ENCODE measurements around the gene CCDC117.
"Not testable (repeated sequence)": the region's sequence is repeated elsewhere in the genome, so short reads cannot be mapped to it uniquely, and the experiment has no call there.

The CCDC117 gene

GRCh38 chr22:28795071-28795693 lies 22.7 kb downstream of the CCDC117 start:
- H3K9me3 ChIP-seq (ENCODE audit: low read length): no peaks in the 10 kb centered on the region
- H3K9ac ChIP-seq (ENCODE audit: low read length): no peak overlapping the region
- no peak overlapping the region for H3K4me3 ChIP-seq (ENCODE audit: low read depth in 1 of 2, low read length in 2 of 2)
- peaks cover 47% of the 10 kb centered on the region for H3K36me3 ChIP-seq (ENCODE audit: insufficient read depth, low read length)
- H3K4me1 ChIP-seq (ENCODE audit: insufficient read depth, low read length): peaks cover 34% of the 10 kb centered on the region
- no peaks in the 10 kb centered on the region for H3K27me3 ChIP-seq (ENCODE audit: control insufficient read depth in 1 of 2, insufficient read depth in 2 of 2, low read length in 2 of 2)
- H3K27ac ChIP-seq (ENCODE audit: low read depth, low read length): no peak overlapping the region

- peaks cover 34% of the 10 kb centered on the region for H3K4me1 ChIP-seq (ENCODE audit: insufficient read depth, low read length)
- no peak overlapping the region for H3K4me3 ChIP-seq (ENCODE audit: low read depth in 1 of 2, low read length in 2 of 2)
- H3K9ac ChIP-seq (ENCODE audit: low read length): no peak overlapping the region
- peaks cover 47% of the 10 kb centered on the region for H3K36me3 ChIP-seq (ENCODE audit: insufficient read depth, low read length)
- H3K27ac ChIP-seq (ENCODE audit: low read depth, low read length): no peak overlapping the region
- no peaks in the 10 kb centered on the region for H3K27me3 ChIP-seq (ENCODE audit: control insufficient read depth in 1 of 2, insufficient read depth in 2 of 2, low read length in 2 of 2)
- no peaks in the 10 kb centered on the region for H3K9me3 ChIP-seq (ENCODE audit: low read length)
These were observed 23.7 kb downstream of the CCDC117 start for GRCh38 chr22:28795932-28796856.

DNA sequence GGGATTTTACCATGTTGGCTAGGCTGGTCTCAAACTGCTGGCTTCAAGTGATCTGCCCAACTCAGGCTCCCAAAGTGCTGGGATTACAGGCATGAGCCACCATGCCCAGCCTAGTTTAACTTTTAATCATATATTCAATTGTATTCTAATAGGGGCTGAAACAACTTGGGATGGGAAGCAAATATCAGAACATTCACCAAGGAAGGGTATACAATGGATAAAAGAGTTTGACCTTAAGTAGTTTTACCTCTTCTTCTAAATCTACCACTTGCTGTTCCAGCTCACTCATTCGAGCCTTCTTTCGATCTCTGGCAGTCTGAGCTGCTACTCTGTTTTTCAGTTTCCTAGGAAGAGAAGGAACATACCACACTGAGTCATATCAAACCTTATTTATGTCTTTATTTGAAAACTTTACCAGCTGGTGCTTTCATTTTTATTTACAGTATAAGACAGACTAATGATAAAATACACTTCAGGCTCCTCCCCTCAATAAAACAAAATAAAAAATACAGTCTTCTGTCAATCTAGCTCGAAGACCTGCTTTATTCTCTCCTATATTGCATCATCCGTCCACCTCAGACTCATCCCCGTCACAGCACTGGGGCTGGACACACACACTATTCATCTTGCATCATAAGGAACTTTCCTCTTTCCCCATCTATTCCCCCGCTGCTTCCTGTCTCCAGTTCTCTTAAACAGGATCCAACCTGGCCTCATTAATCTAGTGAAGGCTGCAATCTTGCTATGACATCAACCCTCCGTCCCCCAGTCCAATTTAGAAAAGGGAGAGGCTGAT lies 26.5 kb downstream of the CCDC117 start:
- Histone ChIP-seq H3K9ac (ENCODE audit: low read length) (peak overlapping the region; percentile 78), H3K36me3 (ENCODE audit: insufficient read depth, low read length) (peaks cover 33% of the 10 kb centered on the region), H3K4me3 (ENCODE audit: low read depth in 1 of 2, low read length in 2 of 2) (peak overlapping the region; percentile 90 to 96), H3K27me3 (ENCODE audit: control insufficient read depth in 1 of 2, insufficient read depth in 2 of 2, low read length in 2 of 2) (no peaks in the 10 kb centered on the region), H3K4me1 (ENCODE audit: insufficient read depth, low read length) (peaks cover 44% of the 10 kb centered on the region), H3K27ac (ENCODE audit: low read depth, low read length) (peak overlapping the region; percentile 99), H3K9me3 (ENCODE audit: low read length) (no peaks in the 10 kb centered on the region)

GRCh38 chr22:28799606-28800307 lies 27.3 kb downstream of the CCDC117 start:
- H3K9ac ChIP-seq (ENCODE audit: low read length): peak overlapping the region; percentile 78
- H3K27me3 ChIP-seq (ENCODE audit: control insufficient read depth in 1 of 2, insufficient read depth in 2 of 2, low read length in 2 of 2): no peaks in the 10 kb centered on the region
- peaks cover 26% of the 10 kb centered on the region for H3K36me3 ChIP-seq (ENCODE audit: insufficient read depth, low read length)
- no peaks in the 10 kb centered on the region for H3K9me3 ChIP-seq (ENCODE audit: low read length)
- H3K27ac ChIP-seq (ENCODE audit: low read depth, low read length): peak overlapping the region; percentile 99
- H3K4me3 ChIP-seq (ENCODE audit: low read depth in 1 of 2, low read length in 2 of 2): peak overlapping the region; percentile 90 to 96
- H3K4me1 ChIP-seq (ENCODE audit: insufficient read depth, low read length): peaks cover 36% of the 10 kb centered on the region

GRCh38 chr22:28800308-28801041 lies 28.0 kb downstream of the CCDC117 start, which contains the start of gene XBP1:
XBP1 (minus strand) TSS chr22:28800569.
- Histone ChIP-seq H3K4me3 (ENCODE audit: low read depth in 1 of 2, low read length in 2 of 2) (peak within 1 kb of the TSS; percentile 90 to 96), H3K9me3 (ENCODE audit: low read length) (no peaks in the 10 kb centered on the region), H3K9ac (ENCODE audit: low read length) (peak within 1 kb of the TSS; percentile 96), H3K4me1 (ENCODE audit: insufficient read depth, low read length) (peaks cover 32% of the 10 kb centered on the region), H3K27ac (ENCODE audit: low read depth, low read length) (peak within 1 kb of the TSS; percentile 99), H3K27me3 (ENCODE audit: control insufficient read depth in 1 of 2, insufficient read depth in 2 of 2, low read length in 2 of 2) (no peaks in the 10 kb centered on the region), H3K36me3 (ENCODE audit: insufficient read depth, low read length) (peaks cover 18% of the 10 kb centered on the region)

GRCh38 chr22:28801845-28802594 lies 29.5 kb downstream of the CCDC117 start:
- H3K4me3 ChIP-seq (ENCODE audit: low read depth in 1 of 2, low read length in 2 of 2): peak overlapping the region in 1 of 2 donors; percentile 7
- no peak overlapping the region for H3K9ac ChIP-seq (ENCODE audit: low read length)
- no peaks in the 10 kb centered on the region for H3K9me3 ChIP-seq (ENCODE audit: low read length)

GRCh38 chr22:28802595-28803123 lies 30.2 kb downstream of the CCDC117 start:
- Histone ChIP-seq H3K27ac (ENCODE audit: low read depth, low read length) (no peak overlapping the region), H3K36me3 (ENCODE audit: insufficient read depth, low read length) (no peaks in the 10 kb centered on the region), H3K9ac (ENCODE audit: low read length) (no peak overlapping the region), H3K27me3 (ENCODE audit: control insufficient read depth in 1 of 2, insufficient read depth in 2 of 2, low read length in 2 of 2) (no peaks in the 10 kb centered on the region), H3K4me1 (ENCODE audit: insufficient read depth, low read length) (peaks cover 27% of the 10 kb centered on the region), H3K9me3 (ENCODE audit: low read length) (no peaks in the 10 kb centered on the region), H3K4me3 (ENCODE audit: low read depth in 1 of 2, low read length in 2 of 2) (no peak overlapping the region)

More at GRCh38 chr22:28801845-28802594, 29.5 kb downstream of the CCDC117 start:
- Histone ChIP-seq H3K27ac (ENCODE audit: low read depth, low read length) (no peak overlapping the region), H3K4me1 (ENCODE audit: insufficient read depth, low read length) (peaks cover 31% of the 10 kb centered on the region), H3K27me3 (ENCODE audit: control insufficient read depth in 1 of 2, insufficient read depth in 2 of 2, low read length in 2 of 2) (no peaks in the 10 kb centered on the region), H3K36me3 (ENCODE audit: insufficient read depth, low read length) (peaks cover 5% of the 10 kb centered on the region)

DNA sequence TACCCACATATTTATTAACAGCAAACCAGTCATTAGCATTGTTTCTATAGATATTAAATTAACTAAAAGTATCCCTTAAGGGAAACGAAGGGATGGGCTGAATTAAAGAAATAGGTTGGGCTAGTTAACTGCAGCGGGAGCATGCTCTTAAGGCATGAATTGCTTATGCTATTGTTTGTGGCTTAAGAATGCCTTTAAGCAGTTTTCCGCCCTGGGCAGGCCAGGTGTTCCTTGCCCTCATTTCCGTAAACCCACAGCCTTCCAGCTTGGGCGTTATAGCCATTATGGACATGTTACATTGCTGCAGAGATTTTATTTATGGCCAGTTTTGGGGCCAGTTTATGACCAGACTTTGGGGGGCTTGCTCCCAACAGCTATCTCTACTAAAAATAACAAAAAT lies 32.9 kb downstream of the CCDC117 start:
- not testable (repeated sequence) for H3K36me3 ChIP-seq (ENCODE audit: insufficient read depth, low read length); H3K9me3 ChIP-seq (ENCODE audit: low read length); H3K27ac ChIP-seq (ENCODE audit: low read depth, low read length); H3K9ac ChIP-seq (ENCODE audit: low read length); H3K27me3 ChIP-seq (ENCODE audit: control insufficient read depth in 1 of 2, insufficient read depth in 2 of 2, low read length in 2 of 2); H3K4me3 ChIP-seq (ENCODE audit: low read depth in 1 of 2, low read length in 2 of 2)
- H3K4me1 ChIP-seq (ENCODE audit: insufficient read depth, low read length): peaks cover 12% of the 10 kb centered on the region

GRCh38 chr22:28808716-28809355 lies 36.3 kb downstream of the CCDC117 start:
- Histone ChIP-seq H3K9me3 (ENCODE audit: low read length) (no peaks in the 10 kb centered on the region), H3K4me3 (ENCODE audit: low read depth in 1 of 2, low read length in 2 of 2) (no peak overlapping the region), H3K27me3 (ENCODE audit: control insufficient read depth in 1 of 2, insufficient read depth in 2 of 2, low read length in 2 of 2) (no peaks in the 10 kb centered on the region), H3K9ac (ENCODE audit: low read length) (no peak overlapping the region), H3K27ac (ENCODE audit: low read depth, low read length) (no peak overlapping the region), H3K36me3 (ENCODE audit: insufficient read depth, low read length) (peaks cover 8% of the 10 kb centered on the region), H3K4me1 (ENCODE audit: insufficient read depth, low read length) (peaks cover 3% of the 10 kb centered on the region)
